ENCODE measurements around the gene DLG2. TPM values are rescaled to one million over a fixed set of nuclear protein-coding genes. Genes with fewer than 3 reads are reported as not detected.

Gene DLG2
- total RNA-seq, 4 donors from 2014 or later = 6.5 to 14.6 (median 7.2) TPM

DNA sequence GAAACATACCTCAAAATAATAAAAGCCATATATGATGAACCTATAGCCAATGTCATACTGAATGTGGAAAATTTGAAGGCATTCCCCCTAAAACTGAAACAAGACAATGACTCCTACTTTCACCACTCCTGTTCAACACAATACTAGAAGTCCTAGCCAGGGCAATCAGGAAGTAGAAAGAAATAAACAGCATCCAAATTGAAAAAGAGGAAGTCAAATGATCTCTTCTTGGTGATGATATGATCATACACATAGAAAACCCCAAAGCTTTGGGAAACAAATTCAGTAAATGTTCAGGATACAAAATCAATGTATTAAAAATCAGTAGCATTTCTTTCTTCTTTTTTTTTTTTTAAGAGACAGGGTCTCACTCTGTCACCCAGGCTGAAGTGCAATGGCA is 109.9 kb downstream of the DLG2 start:
- Histone ChIP-seq H3K4me3 (no peak overlapping the region), H3K9me3 (peaks cover 0 to 30% (median 2%) of the 10 kb centered on the region in 4 donors), H3K4me1 (no peaks in the 10 kb centered on the region), H3K27ac (no peak overlapping the region), H3K36me3 (peaks cover 0 to 39% (median 0%) of the 10 kb centered on the region in 3 donors), H3K27me3 (no peaks in the 10 kb centered on the region)
- no peak for DNase-seq (ENCODE audit: low spot score in 2 of 2)
- TF ChIP-seq POLR2A (IDR thresholded peaks at IDR 0.05) = no peak
- TF ChIP-seq, protein P1, sequence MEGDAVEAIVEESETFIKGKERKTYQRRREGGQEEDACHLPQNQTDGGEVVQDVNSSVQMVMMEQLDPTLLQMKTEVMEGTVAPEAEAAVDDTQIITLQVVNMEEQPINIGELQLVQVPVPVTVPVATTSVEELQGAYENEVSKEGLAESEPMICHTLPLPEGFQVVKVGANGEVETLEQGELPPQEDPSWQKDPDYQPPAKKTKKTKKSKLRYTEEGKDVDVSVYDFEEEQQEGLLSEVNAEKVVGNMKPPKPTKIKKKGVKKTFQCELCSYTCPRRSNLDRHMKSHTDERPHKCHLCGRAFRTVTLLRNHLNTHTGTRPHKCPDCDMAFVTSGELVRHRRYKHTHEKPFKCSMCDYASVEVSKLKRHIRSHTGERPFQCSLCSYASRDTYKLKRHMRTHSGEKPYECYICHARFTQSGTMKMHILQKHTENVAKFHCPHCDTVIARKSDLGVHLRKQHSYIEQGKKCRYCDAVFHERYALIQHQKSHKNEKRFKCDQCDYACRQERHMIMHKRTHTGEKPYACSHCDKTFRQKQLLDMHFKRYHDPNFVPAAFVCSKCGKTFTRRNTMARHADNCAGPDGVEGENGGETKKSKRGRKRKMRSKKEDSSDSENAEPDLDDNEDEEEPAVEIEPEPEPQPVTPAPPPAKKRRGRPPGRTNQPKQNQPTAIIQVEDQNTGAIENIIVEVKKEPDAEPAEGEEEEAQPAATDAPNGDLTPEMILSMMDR (IDR thresholded peaks at IDR 0.05) = no peak

DNA sequence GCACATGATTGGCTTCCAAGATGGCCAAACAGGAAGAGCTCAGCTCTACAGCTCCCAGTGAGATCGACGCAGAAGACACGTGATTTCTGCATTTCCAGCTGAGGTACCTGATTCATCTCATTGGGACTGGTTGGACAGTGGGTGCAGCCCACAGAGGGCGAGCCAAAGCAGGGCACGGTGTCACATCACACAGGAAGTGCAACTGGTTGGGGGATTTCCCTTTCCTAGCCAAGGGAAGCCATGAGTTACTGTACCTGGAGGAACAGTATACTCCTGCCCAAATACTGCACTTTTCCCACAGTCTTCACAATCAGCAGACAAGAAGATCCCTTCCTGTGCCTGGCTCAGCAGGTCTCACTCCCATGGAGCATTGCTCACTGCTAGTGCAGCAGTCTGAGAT is 131.2 kb downstream of the DLG2 start:
- WGBS, 2 donors = 91 to 100% methylated on average over 5 of the region's 5 CpGs
- no peak for DNase-seq (ENCODE audit: low spot score in 2 of 2)
- Histone ChIP-seq H3K9me3 (peaks cover 0 to 46% (median under 1%) of the 10 kb centered on the region in 4 donors), H3K27ac (no peak overlapping the region), H3K36me3 (no peaks in the 10 kb centered on the region), H3K27me3 (no peaks in the 10 kb centered on the region), H3K4me3 (no peak overlapping the region), H3K4me1 (no peaks in the 10 kb centered on the region)
- TF ChIP-seq EP300 (IDR thresholded peaks at IDR 0.05) (no peak), POLR2A (IDR thresholded peaks at IDR 0.05) (no peak)

DNA sequence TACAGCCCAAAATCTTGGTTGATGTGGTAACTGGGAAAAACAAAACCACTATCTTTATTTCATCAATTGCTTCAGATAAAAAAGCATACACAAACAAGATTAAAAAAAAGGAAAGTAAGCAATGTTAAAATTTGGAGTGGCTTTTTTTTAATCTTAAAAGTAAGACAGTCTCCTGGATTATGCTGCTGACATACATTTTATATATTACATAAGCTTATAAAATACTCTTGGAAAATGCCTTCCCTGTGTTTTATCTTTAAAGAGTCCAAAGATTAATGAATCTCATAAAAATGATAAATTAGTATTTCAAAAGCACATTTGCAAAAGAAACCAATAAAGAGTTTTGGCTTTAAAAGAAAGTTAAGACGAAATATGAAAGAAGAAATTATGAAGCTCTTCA is 132.7 kb downstream of the DLG2 start:
- Histone ChIP-seq H3K27ac (no peak overlapping the region), H3K36me3 (no peaks in the 10 kb centered on the region), H3K4me1 (no peaks in the 10 kb centered on the region), H3K4me3 (no peak overlapping the region), H3K27me3 (no peaks in the 10 kb centered on the region), H3K9me3 (peaks cover 0 to 39% (median 3%) of the 10 kb centered on the region in 4 donors)
- WGBS, 2 donors = 3 to 54% methylated on average over 1 of the region's 1 CpG
- DNase-seq (ENCODE audit: low spot score in 2 of 2) = no peak
- TF ChIP-seq, protein P1 (IDR thresholded peaks at IDR 0.05) = no peak
- TF ChIP-seq POLR2A (IDR thresholded peaks at IDR 0.05) (no peak), EP300 (IDR thresholded peaks at IDR 0.05) (no peak)

DNA sequence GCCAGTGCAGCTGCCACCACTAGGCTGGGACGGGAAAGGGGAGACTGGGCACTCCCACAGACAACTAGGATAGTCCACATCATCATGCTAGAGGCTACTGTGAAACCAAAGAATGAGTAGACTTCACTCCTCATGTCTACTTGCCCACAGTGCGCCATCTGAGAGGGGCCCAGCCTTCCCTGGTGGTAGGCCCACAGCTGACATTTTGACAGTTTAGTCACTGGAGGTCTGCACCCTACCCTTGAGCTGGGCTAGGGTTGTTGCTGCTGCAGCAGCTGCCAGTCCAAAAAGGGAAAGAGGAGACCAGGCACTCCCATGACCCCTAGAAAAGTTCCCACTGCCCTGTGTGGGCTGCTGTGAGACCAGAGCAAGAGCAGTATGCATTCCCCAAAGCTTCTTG is 141.2 kb downstream of the DLG2 start:
- no peaks in the 10 kb centered on the region for H3K36me3 ChIP-seq
- 100% methylated on average over 1 to 2 of the region's 2 CpGs for WGBS, 2 donors
- H3K27me3 ChIP-seq = no peaks in the 10 kb centered on the region
- no peak overlapping the region for H3K4me3 ChIP-seq
- no peak for TF ChIP-seq EP300 (IDR thresholded peaks at IDR 0.05)
- TF ChIP-seq POLR2A (IDR thresholded peaks at IDR 0.05) = no peak
- TF ChIP-seq, protein P1 (IDR thresholded peaks at IDR 0.05) = no peak
- H3K4me1 ChIP-seq = no peaks in the 10 kb centered on the region
- no peak overlapping the region for H3K27ac ChIP-seq
- H3K9me3 ChIP-seq = peaks cover 0 to 64% (median 5%) of the 10 kb centered on the region in 4 donors
- no peak for DNase-seq (ENCODE audit: low spot score in 2 of 2)

DNA sequence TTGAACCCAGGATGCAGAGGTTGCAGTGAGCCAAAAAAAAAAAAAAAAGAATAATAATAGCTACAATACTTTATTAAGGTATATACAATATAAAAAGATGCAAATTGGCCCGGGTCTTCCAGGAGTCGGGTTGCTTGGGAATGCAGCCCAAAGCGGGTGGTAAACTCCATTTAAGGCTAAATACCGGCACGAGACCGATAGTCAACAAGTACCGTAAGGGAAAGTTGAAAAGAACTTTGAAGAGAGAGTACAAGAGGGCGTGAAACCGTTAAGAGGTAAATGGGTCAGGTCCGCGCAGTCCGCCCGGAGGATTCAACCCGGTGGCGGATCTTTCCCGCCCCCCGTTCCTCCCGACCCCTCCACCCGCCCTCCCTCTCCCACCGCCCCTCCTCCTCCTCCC is 143.3 kb downstream of the DLG2 start:
- no peak for DNase-seq (ENCODE audit: low spot score in 2 of 2)
- Histone ChIP-seq H3K9me3 (peaks cover 0 to 69% (median 2%) of the 10 kb centered on the region in 4 donors), H3K4me3 (no peak overlapping the region), H3K27ac (no peak overlapping the region), H3K36me3 (no peaks in the 10 kb centered on the region), H3K27me3 (no peaks in the 10 kb centered on the region), H3K4me1 (no peaks in the 10 kb centered on the region)
- TF ChIP-seq, protein P1 (IDR thresholded peaks at IDR 0.05) = no peak
- TF ChIP-seq POLR2A (IDR thresholded peaks at IDR 0.05) = no peak
- no peak for TF ChIP-seq EP300 (IDR thresholded peaks at IDR 0.05)
- WGBS, 2 donors = 95 to 96% methylated on average over 20 of the region's 20 CpGs

DNA sequence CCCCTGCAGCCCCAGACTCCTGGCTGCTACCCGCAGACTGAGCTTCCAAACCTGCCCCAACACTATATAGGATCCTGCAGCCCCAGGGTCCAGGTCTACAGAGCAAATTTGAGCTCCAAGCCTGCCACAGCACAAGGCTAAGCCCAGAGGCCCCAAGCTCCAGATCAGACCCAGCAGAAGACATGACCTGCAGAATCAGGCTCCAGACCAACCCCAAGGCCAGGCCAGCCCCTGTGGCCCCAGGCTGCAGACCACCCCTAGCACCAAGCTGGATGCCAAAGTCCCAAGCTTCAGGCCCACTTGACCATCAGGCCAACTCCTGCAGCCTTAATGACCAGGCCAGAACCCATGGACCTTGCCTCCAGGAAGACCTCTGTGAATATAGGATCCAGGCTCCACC is 145.3 kb downstream of the DLG2 start:
- H3K9me3 ChIP-seq = peaks cover 0 to 52% (median 2%) of the 10 kb centered on the region in 4 donors
- H3K4me1 ChIP-seq = no peaks in the 10 kb centered on the region
- TF ChIP-seq, protein P1 (IDR thresholded peaks at IDR 0.05) = no peak
- TF ChIP-seq EP300 (IDR thresholded peaks at IDR 0.05) = no peak
- TF ChIP-seq POLR2A (IDR thresholded peaks at IDR 0.05) = no peak
- DNase-seq (ENCODE audit: low spot score in 2 of 2) = no peak
- 100% methylated on average over 1 of the region's 1 CpG; no CpG with 5 or more reads in 1 of the 2 donors for WGBS, 2 donors
- no peak overlapping the region for H3K4me3 ChIP-seq
- H3K36me3 ChIP-seq = no peaks in the 10 kb centered on the region
- no peaks in the 10 kb centered on the region for H3K27me3 ChIP-seq
- H3K27ac ChIP-seq = no peak overlapping the region

Data from tibial nerve (tissue), 4 donors.